Frontal cortex (tissue), 4 donors: ENCODE results near the gene EYA2. TPM values are rescaled to one million over a fixed set of nuclear protein-coding genes. Genes with fewer than 3 reads are reported as not detected.
A peak's percentile ranks its signal among the peaks of the same experiment; 100 is the strongest.
"Not testable (repeated sequence)": the region's sequence is repeated elsewhere in the genome, so short reads cannot be mapped to it uniquely, and the experiment has no call there.

Experiments used
- DNase-seq, 2 donors: peaks; one replicate each; pipeline ENCODE4 v3.0.0; 2012; ENCODE audit warnings: low spot score in 2 of 2
- FAIRE-seq: peaks from 2 replicates; lab custom pipeline; 2012; peaks lifted over from hg19 to GRCh38; lab: Jason Lieb, UNC
- total RNA-seq: library from RNA; depleted of rRNA; stranded (reverse); fragments of >200 nt; gene quantifications from one replicate; pipeline ENCODE4 v1.2.3, GENCODE V29; 2014
- donor health status: control.
- donor health status: control.
- donor health status: control.

Gene EYA2, protein sequence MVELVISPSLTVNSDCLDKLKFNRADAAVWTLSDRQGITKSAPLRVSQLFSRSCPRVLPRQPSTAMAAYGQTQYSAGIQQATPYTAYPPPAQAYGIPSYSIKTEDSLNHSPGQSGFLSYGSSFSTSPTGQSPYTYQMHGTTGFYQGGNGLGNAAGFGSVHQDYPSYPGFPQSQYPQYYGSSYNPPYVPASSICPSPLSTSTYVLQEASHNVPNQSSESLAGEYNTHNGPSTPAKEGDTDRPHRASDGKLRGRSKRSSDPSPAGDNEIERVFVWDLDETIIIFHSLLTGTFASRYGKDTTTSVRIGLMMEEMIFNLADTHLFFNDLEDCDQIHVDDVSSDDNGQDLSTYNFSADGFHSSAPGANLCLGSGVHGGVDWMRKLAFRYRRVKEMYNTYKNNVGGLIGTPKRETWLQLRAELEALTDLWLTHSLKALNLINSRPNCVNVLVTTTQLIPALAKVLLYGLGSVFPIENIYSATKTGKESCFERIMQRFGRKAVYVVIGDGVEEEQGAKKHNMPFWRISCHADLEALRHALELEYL
- 2.4 TPM for total RNA-seq

DNA sequence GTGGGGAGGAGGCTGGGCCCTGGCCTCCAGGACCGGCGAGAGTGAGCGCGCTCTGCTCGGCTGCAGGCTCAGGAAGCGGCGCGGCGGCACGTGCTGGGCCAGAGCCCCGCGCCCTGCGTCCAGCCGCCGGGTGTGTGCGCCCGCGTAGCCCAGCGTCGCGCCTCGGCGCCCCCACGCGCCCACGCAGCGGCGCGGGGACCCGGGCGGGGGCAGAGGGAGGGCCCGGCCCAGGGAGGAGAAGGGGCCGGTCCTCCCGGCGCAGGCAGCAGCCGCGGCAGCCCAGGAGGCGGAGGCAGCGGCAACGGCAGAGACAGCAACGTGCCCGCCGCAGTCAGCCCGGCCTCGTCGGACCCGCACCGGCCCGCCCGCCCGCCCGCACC lies at the start of gene EYA2:
TSS of gene EYA2 (plus strand) at position 265 of the 380 bp plus-strand sequence. CDS start 95,168 bp downstream, outside the sequence.
- DNase-seq (peak in 1 of 2 donors; percentile 51), FAIRE-seq (no peak)

DNA sequence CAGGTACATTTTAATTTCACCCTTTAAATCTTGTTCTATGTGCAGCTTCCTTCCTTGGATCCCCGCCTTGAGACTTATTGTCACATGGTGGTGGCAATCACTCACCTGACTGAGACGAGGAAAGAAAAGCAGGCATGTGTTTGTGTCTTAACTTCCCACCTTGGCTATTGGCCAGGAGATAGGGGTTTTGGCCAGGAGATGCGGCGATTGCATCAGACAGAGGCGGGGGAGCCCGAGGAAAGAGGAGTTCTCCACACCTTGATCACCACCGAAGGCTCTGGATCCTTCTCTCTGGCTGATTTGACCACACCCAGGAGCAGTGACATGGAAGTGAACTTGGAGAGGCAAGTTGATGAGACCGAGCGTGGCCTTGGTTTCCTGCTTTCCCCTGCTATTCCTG lies 49.7 kb upstream of the EYA2 start:
- DNase-seq: no peak
- no peak for FAIRE-seq

DNA sequence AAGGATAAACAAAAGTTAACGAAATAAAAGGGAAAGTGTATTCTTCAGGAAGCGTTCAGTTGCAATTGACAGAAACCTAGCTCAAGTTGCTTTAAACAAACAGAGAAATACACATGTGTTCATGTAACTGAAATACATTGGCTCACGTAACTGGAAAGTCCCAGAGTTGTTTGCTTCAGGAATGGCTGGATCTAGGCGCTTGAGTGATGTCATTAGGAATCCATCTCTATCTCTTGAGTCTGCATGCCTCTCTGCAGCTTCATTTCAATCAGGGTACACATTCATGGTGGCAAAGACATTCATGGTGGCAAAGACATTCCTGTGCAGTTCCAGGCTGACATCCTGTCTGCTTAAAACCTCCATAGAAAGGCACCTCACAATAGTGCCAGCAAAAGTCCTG lies 45.4 kb upstream of the EYA2 start:
- no peak for FAIRE-seq
- no peak for DNase-seq

DNA sequence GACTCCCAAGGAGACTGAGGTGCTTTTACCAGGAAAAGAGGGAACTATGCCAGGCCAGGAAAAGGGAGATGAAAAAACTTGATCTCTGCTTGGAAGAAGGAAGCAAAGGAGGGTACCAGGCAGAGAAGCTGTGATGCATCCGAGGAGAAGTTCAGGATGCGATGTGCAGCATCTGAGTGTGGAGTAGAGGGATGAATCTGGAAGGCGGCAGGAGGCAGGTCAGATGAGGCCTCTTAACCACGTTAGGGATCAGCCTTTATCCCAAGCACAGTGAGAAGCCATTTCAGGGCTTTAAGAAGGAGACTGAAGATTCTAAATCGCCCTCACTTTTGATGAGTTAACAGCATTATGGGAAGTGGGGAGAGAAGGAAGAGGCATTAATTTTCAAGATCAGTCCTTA lies 44.9 kb upstream of the EYA2 start:
- FAIRE-seq: no peak
- no peak for DNase-seq

DNA sequence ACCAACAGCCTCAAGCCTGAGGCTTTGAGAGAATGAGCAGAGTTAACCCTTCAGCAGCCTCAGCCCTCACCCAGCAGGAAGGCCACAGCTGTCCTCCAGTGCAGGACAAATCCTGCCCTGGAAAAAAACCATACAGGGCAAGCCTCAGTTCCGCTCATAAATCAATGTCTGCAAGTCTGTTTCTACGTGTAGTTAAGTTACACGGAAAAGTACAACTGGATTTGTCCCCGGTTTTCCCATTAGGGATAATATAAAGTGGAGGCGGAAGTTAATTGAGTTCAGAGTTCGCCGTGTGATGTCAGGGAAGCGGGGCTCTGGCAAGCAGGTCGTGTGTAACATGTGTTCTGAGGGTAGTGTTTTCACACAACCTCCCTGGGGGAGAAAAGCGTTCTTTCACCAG lies 44.2 kb upstream of the EYA2 start:
- FAIRE-seq: no peak
- no peak for DNase-seq

DNA sequence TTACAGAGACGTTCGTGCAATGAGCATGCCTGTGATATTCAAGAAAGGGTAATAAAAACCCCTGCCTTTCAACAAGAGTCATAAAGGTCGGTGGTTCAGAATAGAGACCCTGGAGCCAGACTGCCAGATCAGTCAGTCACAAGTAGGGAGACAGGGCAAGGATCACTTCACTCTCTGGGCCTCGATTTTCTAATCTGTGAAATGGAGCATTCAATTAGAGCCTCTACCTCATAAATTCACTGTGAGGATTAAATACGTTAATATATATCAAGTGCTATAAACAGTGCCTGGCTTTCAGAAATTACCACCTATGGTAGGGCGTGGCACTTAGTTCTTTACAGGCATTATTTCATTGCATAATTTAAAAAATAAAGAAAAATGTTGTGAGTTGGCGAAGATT lies 43.7 kb upstream of the EYA2 start:
- FAIRE-seq: no peak

DNA sequence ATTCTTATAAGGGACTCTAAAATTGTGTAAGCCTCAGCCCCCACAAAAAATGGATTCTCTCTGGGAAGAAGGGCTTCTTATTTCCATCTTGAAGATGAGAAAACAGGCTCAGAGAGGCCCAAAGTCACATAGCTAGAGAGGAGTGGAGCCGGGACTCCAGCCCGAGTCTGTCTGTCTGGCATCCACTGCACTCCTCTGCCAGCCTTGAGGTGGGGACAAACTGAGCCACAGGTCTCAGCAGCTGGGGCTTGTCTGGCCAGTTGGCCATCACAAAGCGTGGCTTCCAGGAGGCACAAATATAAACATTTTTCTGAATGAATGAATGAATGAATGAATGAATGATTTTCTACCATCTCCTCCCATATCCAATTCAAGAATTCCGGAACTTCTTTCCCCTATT lies 42.9 kb upstream of the EYA2 start:
- FAIRE-seq (no peak), DNase-seq (no peak)

More for the DNA sequence above, 43.7 kb upstream of the EYA2 start:
- no peak for DNase-seq

DNA sequence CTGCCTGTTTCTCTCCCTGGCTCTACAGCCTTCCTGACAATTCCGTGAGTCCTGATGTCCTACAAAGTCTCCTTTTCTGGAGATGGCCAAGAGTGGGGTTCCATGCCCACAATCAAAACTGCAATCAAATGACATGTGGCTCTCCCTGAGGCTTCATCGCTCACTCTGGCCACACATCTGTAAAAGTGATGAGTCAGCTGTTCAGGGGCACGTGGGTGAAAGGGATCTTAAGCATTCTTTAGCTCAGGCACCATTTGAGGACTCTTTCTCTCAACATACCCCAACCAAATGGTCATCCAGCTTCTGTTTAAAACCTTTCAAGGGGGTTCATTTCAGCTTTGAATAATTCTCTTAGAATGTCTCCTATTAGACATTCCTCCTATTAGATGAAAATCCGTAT lies 42.3 kb upstream of the EYA2 start:
- no peak for FAIRE-seq
- no peak for DNase-seq

DNA sequence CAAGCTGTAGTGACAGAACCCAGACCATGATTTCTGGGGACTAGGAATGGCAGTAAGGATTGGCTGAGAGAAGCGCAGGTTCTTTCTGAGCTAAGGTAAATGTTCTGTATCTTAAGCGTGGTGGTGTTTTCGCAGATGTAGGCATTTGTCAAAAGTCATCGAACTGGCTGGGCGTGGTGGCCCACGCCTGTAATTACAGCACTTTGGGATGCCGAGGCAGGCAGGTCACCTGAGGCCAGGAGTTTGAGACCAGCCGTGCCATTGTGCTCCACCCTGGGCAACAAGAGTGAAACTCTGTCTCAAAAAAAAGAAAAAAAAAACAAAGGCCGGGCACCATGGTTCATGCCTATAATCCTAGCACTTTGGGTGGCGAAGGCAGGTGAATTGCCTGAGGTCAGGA lies 40.7 kb upstream of the EYA2 start:
- FAIRE-seq (no peak), DNase-seq (no peak)

DNA sequence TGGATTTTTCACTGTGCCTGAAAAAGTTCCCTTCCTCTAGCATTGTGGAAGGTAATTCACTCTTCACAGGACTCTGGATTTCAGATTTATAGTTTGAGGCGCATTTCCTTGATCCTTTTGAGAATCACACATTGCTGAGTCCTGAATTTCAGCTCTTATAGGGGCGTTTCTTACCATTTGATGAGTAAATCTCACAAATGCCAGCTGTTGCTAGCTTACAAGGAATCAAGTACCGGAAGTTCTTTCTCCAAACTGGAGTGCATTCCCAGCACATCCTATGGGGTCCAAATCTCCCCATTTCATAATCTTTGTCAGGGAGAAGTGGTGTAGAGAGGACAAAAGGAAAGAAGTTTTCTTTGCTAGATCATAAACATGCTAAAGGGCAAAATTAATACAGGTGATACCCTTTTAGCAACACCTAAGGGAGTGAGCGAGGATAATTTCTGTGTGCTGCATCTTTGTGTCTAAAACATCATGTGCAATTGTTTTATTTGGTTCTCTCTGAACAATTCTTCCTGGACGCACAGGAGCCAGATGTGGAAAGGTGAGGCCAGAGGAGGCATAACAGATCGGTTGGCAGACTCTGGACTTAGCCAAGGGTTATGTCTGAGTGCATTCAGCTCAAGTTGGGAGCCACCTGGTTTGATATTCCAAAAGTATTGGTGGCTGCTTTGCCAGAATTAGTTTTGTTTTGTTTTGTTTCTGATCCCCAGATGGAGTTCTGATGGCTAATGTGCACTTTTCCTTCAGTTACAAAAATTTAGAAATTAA lies 37.4 kb upstream of the EYA2 start:
- FAIRE-seq (no peak), DNase-seq (no peak)

DNA sequence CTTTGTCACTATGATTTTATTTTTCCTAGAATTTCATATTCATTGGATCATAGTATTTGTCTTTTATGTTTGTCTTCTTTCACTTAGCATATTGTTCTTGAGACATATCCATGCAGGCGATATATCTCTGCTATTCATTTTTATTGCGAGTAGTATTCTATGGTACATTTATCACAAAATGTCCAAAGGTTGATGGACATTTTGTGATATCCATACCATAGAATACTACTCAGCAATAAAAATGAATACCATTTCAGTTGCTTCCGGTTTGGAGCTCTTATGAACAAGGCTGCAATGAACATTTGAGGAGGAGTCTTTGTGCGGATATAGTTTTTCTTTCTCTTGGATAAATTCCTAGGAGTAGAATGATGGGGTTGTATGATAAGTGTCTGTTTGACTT lies 28.8 kb upstream of the EYA2 start:
- DNase-seq (no peak), FAIRE-seq (no peak)

DNA sequence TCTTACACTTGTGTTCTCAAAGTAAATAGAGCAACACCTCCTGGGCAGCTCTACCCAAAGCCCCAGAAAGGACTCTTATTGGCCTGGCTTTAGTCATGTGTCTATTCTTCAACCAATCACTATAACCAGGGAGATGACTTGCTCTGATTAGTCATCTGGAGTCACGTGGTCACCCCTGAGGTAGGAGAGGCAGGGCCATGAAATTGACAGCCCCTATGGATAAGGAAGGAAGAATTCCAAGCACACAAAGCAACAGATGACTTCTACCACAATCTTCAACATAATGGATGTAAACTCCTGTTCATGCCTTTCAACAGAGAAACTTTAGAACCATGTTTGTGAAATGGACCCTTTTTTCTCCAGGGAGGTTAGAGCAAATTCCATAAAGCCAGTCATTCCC lies 24.6 kb upstream of the EYA2 start:
- no peak for FAIRE-seq
- DNase-seq: no peak

DNA sequence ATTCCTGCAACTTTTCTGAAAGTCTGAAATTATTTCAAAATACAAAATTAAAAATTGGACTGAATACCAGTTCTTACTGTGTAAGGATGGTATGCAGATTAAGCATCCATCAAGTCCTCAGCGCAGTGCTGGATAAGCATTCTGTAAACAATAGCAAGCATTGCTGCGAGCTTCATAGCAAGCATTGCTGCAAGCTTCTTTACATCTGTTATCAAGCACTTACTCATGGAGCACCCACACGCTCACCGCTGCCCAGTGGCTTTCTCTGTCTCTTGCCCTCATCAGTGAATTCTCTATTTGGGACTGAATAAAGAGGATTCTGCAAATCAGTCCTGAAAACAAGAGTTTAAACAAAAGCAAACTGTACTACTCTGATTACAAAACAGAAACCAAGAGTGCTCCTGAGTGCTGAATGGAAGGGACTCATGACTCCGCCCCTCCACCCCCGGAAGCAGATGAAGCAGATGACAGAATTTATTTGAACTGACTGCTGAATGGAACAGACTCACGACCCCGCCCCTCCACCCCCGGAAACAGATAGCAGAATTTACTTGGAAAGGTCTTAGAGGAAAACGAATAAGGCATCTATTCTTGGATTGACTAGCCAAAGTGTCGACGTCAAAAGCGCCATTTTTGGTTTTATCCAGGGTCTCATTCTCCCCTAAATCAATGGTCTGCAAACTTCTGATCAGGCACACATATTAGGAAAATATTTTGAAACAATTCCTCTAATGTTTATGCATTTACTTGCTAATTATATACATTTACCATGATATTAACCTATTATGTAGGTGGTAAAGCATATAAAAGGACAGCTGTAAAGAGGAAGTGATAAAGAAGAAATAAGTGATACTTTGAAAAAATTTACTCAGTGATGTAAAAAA lies 22.1 kb upstream of the EYA2 start:
- FAIRE-seq (no peak), DNase-seq (no peak)

DNA sequence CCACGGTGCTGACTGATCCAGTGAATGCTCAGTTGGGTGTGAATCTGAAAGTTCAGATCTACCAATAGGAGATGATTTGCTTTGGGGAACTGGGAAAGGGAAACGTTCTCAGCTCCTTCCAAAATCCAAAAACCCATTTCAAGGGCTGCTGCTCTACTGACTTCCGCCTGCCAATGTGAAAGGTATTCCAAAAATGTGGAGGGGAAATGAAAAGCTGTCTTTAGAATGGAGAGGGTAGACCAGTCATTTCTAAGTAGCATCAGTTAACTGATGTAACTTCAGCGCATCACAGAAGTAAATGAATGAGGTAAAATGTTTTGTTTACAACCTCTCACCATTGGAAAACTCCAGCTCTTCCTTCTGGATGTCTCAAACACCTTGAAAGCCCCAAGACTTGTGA lies 19.6 kb upstream of the EYA2 start:
- FAIRE-seq: no peak
- no peak for DNase-seq

DNA sequence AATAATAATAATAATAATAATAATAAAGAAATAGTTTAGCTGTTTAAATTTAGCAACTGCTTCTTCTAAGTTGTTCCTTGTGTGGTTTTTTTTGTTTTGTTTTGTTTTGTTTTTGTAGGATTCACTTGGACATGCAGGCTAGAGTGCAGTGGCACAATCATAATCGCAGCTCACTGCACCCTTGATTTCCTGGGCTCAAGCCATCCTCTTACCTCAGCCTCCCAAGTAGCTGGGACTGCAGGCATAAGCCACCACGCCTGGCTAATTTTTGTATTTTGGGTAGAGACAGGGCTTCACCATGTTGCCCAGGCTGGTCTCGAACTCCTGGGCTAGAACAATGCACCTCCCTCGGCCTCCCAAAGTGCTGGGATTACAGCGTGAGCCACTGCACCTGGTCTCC lies 15.3 kb upstream of the EYA2 start:
- no peak for FAIRE-seq
- no peak for DNase-seq

DNA sequence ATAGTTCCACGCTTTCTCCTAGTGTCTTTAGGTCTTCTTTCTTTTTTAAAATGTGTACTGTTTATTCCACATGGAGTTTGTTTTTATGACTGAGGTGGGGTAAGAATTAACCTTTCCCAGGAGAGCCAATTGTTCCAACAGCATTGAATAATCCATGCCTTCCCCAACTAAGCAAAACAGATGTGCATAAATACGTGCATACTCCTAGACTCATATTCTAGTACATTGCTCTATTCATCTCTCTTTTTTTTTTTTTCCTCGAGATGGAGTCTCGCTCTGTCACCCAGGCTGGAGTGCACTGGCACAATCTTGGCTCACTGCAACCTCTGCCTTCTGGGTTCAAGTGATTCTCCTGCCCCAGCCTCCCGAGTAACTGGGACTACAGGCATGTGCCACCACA lies 14.7 kb upstream of the EYA2 start:
- DNase-seq, FAIRE-seq: not testable (repeated sequence)

DNA sequence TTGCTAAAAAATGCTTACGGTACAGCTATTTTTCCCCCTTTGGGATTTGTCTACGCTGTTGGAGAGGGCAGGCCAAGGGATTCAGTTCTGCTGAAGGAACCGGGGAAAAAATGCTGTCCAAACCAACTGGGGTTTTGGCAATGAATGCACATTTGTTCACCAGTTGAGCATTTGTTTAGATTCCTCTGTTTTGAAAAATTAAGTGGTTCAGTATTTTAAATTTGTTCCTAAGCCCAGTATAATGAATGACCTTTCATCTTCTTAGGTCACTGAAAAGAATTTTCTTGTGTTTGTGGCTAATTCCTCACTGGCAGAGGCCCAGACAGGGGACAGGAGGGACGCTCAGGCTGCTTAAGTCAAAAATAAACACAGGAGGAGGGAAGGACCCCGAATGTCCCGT lies 10.8 kb upstream of the EYA2 start:
- FAIRE-seq: no peak
- DNase-seq: no peak

DNA sequence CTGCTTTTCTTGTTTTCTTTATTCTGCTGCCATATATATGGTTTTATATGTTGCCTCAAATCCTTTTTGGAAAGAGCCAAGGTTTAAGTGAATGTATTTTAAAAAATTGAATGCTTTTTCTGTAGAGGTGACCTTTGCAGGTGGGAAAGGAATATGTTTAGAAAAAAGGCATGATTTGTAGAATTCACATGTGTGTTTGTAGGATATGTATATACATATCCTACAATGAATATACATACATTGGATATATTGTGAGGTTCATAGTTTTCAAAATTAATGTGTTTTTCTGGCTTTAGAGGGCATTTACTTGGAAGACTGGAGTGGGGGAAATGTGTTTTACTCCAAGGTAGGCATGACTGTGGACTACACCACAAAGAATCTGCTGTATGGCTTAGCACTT lies 4.0 kb upstream of the EYA2 start:
- FAIRE-seq (no peak), DNase-seq (no peak)

DNA sequence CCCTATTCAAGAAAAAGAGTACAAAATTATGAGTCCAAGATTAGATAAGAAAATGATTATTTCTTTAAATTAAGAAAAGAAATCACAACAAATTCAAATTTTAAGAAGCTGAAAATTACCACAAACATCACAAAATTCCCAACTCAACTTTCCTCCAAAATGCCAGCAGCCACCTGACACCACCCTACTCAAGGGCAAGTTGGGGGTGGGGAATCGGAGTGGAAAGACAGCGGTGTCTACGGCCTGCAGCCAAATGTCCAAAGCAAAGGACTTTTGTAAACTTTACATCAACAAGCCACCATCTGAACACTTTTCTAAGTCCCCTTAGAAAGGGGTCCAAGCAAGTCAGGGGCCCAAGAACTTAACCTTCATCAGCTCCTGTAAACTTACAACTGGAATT lies 1.6 kb upstream of the EYA2 start:
- no peak for FAIRE-seq
- no peak for DNase-seq

DNA sequence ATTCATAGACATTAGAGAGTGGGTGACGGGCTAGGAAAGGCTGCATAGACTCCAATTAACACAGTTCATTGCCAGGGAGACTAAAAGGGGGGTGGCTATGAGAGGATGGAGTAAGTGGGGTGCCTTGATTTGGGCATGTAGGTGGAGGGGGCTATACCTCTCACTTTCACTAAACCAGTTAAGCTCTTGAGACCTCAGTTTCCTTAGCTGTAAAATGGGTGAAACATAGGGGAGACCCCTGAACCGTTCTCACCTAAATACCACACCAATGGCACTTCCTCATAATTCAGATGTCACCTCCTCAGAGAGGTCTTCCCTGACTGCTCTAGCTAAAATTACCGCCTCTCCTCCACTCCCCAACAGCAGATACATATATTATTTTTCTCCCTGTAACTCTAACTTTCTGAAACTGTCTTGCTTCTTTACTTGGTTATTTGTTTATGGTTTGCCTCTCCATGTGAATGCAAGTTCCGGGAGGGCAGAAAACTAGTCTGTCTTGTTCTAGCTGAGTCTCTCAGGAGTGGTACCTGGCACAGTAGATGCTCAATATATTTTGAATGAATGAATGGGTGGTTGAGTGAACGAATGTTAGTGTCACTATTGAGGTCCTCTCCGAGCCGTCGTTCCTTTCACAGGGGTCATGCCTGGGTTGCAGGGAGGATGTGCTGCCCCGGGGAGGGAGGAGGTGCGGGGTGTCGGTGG lies 615 bp upstream of the EYA2 start:
- DNase-seq (no peak), FAIRE-seq (no peak)
